BJ (cell line): ENCODE results near the gene FOXJ3. TPM values are rescaled to one million over a fixed set of nuclear protein-coding genes. Genes with fewer than 3 reads are reported as not detected.

Experiments used
- CTCF ChIA-PET: fragments of 350-600 bp; formaldehyde crosslinking; extraction: SDS; loops from one replicate; lab custom pipeline; 2021; ENCODE audit warnings: antibody characterized with exemption, inconsistent platforms; lab: Yijun Ruan, JAX
- POLR2A ChIA-PET: fragments of 300-600 bp; sonication (Branson Sonifier 250); formaldehyde crosslinking; extraction: SDS; loops from one replicate; lab custom pipeline; 2021; ENCODE audit warnings: antibody characterized with exemption; lab: Charles Lee
- DNase-seq: peaks from one replicate; pipeline ENCODE4 v3.0.0-alpha.2; 2011; ENCODE audit warnings: low read depth
- H3K27me3 ChIP-seq: 2 replicates; pipeline ENCODE4 v1.6.0; 2011; ENCODE audit warnings: low read length; ENCODE audit not compliant: control insufficient read depth, insufficient read depth
- H3K36me3 ChIP-seq: 2 replicates; pipeline ENCODE4 v1.5.1; 2011; ENCODE audit warnings: low read length; ENCODE audit not compliant: control insufficient read depth, insufficient read depth
- H3K4me3 ChIP-seq: 2 replicates; pipeline ENCODE4 v1.5.1; 2011; ENCODE audit warnings: low read depth, mild to moderate bottlenecking, control low read depth, low read length
- CTCF ChIP-seq: IDR thresholded peaks from 2 replicates; pipeline ENCODE4 v1.5.1; 2011; ENCODE audit warnings: low read depth, mild to moderate bottlenecking, control low read depth, inconsistent platforms, low read length, moderate library complexity; ENCODE audit not compliant: insufficient read depth
- polyA plus RNA-seq: library from polyadenylated mRNA; depleted of rRNA; stranded (reverse); fragments of >200 nt; gene quantifications from 2 replicates; pipeline ENCODE4 v1.2.3, GENCODE V29; 2011

Gene FOXJ3
- polyA plus RNA-seq, 1 experiment: 22.9 TPM

- Histone ChIP-seq H3K27me3 (peaks cover 5% of the 10 kb centered on the region), H3K4me3 (no peak overlapping the region), H3K36me3 (no peaks in the 10 kb centered on the region)
- ChIA-PET CTCF (interaction anchor here (0.9 kb wide), 1 partner anchor 20 kb away, joined by 3 read pairs; no protein-coding TSS in a partner anchor), POLR2A (no interaction called here)
- DNase-seq: no peak
- no peak for TF ChIP-seq CTCF
Observed at GRCh38 chr1:42135426-42135825, 199.6 kb downstream of the FOXJ3 start.

GRCh38 chr1:42133809-42134526, 201.1 kb downstream of the FOXJ3 start:
- Histone ChIP-seq H3K4me3 (no peak overlapping the region), H3K36me3 (no peaks in the 10 kb centered on the region), H3K27me3 (peaks cover 5% of the 10 kb centered on the region)
- TF ChIP-seq CTCF: no peak
- CTCF ChIA-PET: interaction anchor here (0.7 kb wide), 1 partner anchor 40 kb away, joined by 3 read pairs; no protein-coding TSS in a partner anchor
- POLR2A ChIA-PET: no interaction called here
- DNase-seq: no peak

- H3K36me3 ChIP-seq: no peaks in the 10 kb centered on the region
- POLR2A ChIA-PET: no interaction called here
- TF ChIP-seq CTCF: no peak
- H3K4me3 ChIP-seq: no peak overlapping the region
- DNase-seq: no peak
- H3K27me3 ChIP-seq: peaks cover 8% of the 10 kb centered on the region
- CTCF ChIA-PET: interaction anchor here (0.7 kb wide), 2 partner anchors 41 to 560 kb away, joined by 3 read pairs; no protein-coding TSS in a partner anchor
Observed at GRCh38 chr1:42133390-42133789, 201.6 kb downstream of the FOXJ3 start.

- H3K27me3 ChIP-seq: peaks cover 3% of the 10 kb centered on the region; the same call in 1 of the 2 replicates
- no peak overlapping the region for H3K4me3 ChIP-seq
- no peak for TF ChIP-seq CTCF
- ChIA-PET POLR2A (no interaction called here), CTCF (no interaction called here)
- DNase-seq: no peak
- H3K36me3 ChIP-seq: no peaks in the 10 kb centered on the region
Observed at GRCh38 chr1:42130061-42130660, 204.9 kb downstream of the FOXJ3 start.

GRCh38 chr1:42128964-42129363, 206.1 kb downstream of the FOXJ3 start:
- ChIA-PET CTCF (no interaction called here), POLR2A (no interaction called here)

More at GRCh38 chr1:42128964-42129363, 206.1 kb downstream of the FOXJ3 start:
- Histone ChIP-seq H3K27me3 (peaks cover 3% of the 10 kb centered on the region; the same call in 1 of the 2 replicates), H3K36me3 (no peaks in the 10 kb centered on the region), H3K4me3 (no peak overlapping the region)
- no peak for DNase-seq
- no peak for TF ChIP-seq CTCF
